GM18907 (cell line): ENCODE data around the gene NTN1.
"Not testable (repeated sequence)": the region's sequence is repeated elsewhere in the genome, so short reads cannot be mapped to it uniquely, and the experiment has no call there.

Source experiments
- ATAC-seq: cut with Tn5 transposase; IDR thresholded peaks from one replicate; pipeline ENCODE4 v1.9.1; 2021; ENCODE audit warnings: mild to moderate bottlenecking, moderate library complexity; ENCODE audit not compliant: unreplicated experiment

The NTN1 gene

GRCh38 chr17:9151091-9151490, 129.8 kb downstream of the NTN1 start:
- no peak for ATAC-seq

GRCh38 chr17:9151740-9152139, 130.4 kb downstream of the NTN1 start:
- ATAC-seq: not testable (repeated sequence)

- no peak for ATAC-seq
Measured at GRCh38 chr17:9158544-9159452, 137.5 kb downstream of the NTN1 start.

- ATAC-seq: no peak
Measured at GRCh38 chr17:9162275-9162985, 141.1 kb downstream of the NTN1 start.

- ATAC-seq: no peak
Measured at GRCh38 chr17:9166788-9167187, 145.5 kb downstream of the NTN1 start.

GRCh38 chr17:9167379-9167778, 146.1 kb downstream of the NTN1 start:
- no peak for ATAC-seq

- no peak for ATAC-seq
Measured at GRCh38 chr17:9169116-9169515, 147.8 kb downstream of the NTN1 start.

GRCh38 chr17:9170336-9170735, 149.0 kb downstream of the NTN1 start:
- ATAC-seq: no peak

GRCh38 chr17:9170853-9171252, 149.5 kb downstream of the NTN1 start:
- ATAC-seq: no peak

- ATAC-seq: no peak
Measured at GRCh38 chr17:9173386-9173983, 152.2 kb downstream of the NTN1 start.

GRCh38 chr17:9174312-9174711, 153.0 kb downstream of the NTN1 start:
- ATAC-seq: no peak

- ATAC-seq: no peak
Measured at GRCh38 chr17:9174779-9175574, 153.7 kb downstream of the NTN1 start.

- no peak for ATAC-seq
Measured at GRCh38 chr17:9175700-9176467, 154.6 kb downstream of the NTN1 start.

- no peak for ATAC-seq
Measured at GRCh38 chr17:9177212-9177611, 155.9 kb downstream of the NTN1 start.

GRCh38 chr17:9178319-9178718, 157.0 kb downstream of the NTN1 start:
- no peak for ATAC-seq

- ATAC-seq: no peak
Measured at GRCh38 chr17:9179602-9180001, 158.3 kb downstream of the NTN1 start.

GRCh38 chr17:9181640-9182039, 160.3 kb downstream of the NTN1 start:
- no peak for ATAC-seq

- ATAC-seq: no peak
Measured at GRCh38 chr17:9183306-9183705, 162.0 kb downstream of the NTN1 start.

GRCh38 chr17:9185142-9185541, 163.8 kb downstream of the NTN1 start:
- ATAC-seq: no peak

GRCh38 chr17:9185688-9186284, 164.5 kb downstream of the NTN1 start:
- ATAC-seq: no peak
